ENCODE data around the gene PLCXD3.

- no peak for TF ChIP-seq POLR2A (IDR thresholded peaks at IDR 0.05; ENCODE audit: extremely low read depth, insufficient read length)
- TF ChIP-seq CTCF (IDR thresholded peaks at IDR 0.05; ENCODE audit: low read depth, low read length): no peak
- TF ChIP-seq MYC (IDR thresholded peaks at IDR 0.05; ENCODE audit: low read depth, low read length): no peak
- TF ChIP-seq MAX (IDR thresholded peaks at IDR 0.05; ENCODE audit: low read depth, low read length): no peak
These were observed 140.6 kb downstream of the PLCXD3 start for GRCh38 chr5:41369799-41370198.
